ENCODE measurements around the gene TMPRSS5. TPM values are rescaled to one million over a fixed set of nuclear protein-coding genes. Genes with fewer than 3 reads are reported as not detected.

The TMPRSS5 gene
- total RNA-seq, 2 donors from 2014 or later: 0.89 to 1.2 TPM

DNA sequence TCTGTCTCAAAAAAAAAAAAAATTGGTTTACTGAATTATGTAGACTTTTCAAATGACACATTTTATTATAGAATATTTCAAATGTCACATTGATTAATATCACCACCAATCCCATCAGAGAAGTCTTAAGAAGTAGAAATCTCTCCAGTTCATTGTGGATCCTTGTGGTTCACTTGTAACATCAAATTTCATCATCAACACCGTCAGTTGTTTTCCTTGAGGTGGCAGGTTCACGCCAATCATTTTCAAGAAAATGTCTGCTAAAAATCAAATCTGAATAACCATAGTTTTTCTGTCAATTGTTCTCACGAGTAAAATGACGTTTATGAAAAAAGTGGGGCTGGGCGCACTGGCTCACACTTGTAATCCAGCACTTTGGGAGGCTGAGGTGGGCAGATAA lies 50.3 kb downstream of the TMPRSS5 start:
- H3K36me3 Mint-ChIP-seq: peaks cover 0 to 4% of the 10 kb centered on the region in 2 donors
- H3K27ac Mint-ChIP-seq: no peak overlapping the region
- DNase-seq (ENCODE audit: low spot score in 2 of 2) (no peak), ATAC-seq (no peak)
- H3K9me3 Mint-ChIP-seq: peaks cover 10 to 21% of the 10 kb centered on the region in 2 donors

DNA sequence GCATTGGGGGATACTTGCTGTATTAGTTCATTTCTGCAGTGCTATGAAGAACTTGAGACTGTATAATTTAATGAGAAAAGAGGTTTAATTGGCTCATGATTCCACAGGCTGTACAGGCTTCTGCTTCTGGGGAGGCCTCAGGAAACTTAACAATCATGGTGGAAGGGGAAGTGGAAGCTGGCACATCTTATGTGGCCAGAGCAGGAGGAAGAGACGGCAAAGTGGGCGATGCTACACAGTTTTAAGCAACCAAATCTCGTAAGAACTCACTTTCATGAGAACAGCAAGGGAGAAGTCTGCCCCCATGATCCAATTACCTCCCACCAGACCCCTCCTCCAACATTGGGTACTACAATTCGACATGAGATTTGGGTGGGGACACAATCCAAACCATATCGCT lies 55.1 kb downstream of the TMPRSS5 start:
- ATAC-seq (no peak), DNase-seq (ENCODE audit: low spot score in 2 of 2) (no peak)
- Mint-ChIP-seq H3K36me3 (no peaks in the 10 kb centered on the region), H3K9me3 (peaks cover 6 to 21% of the 10 kb centered on the region in 2 donors), H3K27ac (no peak overlapping the region)

DNA sequence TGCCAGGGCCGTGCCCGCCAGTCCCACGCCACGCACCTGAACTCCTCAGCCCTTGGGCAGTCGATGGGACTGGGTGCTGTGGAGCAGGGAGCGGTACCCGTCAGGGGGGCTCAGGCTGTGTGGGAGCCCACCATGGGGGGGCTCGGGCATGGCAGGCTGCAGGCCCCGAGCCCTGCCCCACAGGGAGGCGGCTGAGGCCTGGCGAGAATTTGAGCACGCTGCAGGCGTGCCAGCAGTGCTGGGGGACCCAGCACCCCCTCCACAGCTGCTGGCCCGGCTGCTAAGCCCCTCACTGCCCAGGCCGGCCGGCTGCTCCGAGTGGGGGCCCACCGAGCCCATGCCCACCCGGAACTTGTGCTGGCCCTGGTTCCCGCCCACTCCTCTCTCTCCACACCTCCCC lies 56.8 kb downstream of the TMPRSS5 start:
- Mint-ChIP-seq H3K27ac (no peak overlapping the region), H3K9me3 (peaks cover 6 to 21% of the 10 kb centered on the region in 2 donors), H3K36me3 (no peaks in the 10 kb centered on the region)
- ATAC-seq: no peak
- no peak for DNase-seq (ENCODE audit: low spot score in 2 of 2)

DNA sequence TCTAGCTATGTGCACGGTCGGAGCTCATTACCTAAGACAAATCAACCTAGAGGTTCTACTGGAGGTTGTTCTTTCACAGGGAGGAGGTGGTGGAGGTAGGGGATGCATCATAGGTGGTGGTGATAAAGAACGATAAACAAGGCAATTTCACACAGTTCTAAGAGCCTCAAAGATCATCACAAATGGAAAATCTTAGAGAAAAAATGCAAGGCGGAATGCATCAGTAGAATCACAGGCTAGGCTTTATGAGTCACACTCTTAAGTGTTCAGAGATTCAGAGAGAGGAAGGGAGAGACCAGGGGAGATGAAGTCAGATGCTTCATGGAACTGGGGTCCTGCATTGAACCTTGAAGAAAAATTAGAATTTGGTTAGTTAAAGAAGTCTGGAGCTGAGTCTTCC lies 58.3 kb downstream of the TMPRSS5 start:
- Mint-ChIP-seq H3K36me3 (no peaks in the 10 kb centered on the region), H3K9me3 (peaks cover under 1 to 10% of the 10 kb centered on the region in 2 donors), H3K27ac (no peak overlapping the region)
- DNase-seq (ENCODE audit: low spot score in 2 of 2) (no peak), ATAC-seq (no peak)

DNA sequence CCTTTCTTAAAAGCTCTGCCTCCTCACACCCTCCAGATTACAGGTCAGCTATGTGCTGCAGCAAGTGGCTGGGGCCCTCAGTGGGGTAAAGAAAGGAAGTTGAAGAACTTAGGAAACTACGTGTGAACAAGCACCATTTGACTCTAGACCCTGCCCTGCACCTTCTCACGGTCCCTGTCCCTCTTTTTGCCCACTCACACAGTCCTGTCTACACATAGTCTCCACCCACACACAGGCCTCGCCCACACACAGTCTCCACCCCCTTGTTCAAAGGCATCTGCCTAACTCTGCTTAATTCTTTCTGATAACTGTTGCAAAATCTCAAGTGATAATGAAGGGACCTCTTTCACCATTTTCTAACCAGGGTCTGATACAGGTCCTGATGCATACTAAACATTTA lies 59.0 kb downstream of the TMPRSS5 start:
- Mint-ChIP-seq H3K27ac (peak overlapping the region in 1 of 2 donors; percentile 2), H3K36me3 (no peaks in the 10 kb centered on the region), H3K9me3 (peaks cover 0 to 8% of the 10 kb centered on the region in 2 donors)
- DNase-seq (ENCODE audit: low spot score in 2 of 2): no peak
- no peak for ATAC-seq

DNA sequence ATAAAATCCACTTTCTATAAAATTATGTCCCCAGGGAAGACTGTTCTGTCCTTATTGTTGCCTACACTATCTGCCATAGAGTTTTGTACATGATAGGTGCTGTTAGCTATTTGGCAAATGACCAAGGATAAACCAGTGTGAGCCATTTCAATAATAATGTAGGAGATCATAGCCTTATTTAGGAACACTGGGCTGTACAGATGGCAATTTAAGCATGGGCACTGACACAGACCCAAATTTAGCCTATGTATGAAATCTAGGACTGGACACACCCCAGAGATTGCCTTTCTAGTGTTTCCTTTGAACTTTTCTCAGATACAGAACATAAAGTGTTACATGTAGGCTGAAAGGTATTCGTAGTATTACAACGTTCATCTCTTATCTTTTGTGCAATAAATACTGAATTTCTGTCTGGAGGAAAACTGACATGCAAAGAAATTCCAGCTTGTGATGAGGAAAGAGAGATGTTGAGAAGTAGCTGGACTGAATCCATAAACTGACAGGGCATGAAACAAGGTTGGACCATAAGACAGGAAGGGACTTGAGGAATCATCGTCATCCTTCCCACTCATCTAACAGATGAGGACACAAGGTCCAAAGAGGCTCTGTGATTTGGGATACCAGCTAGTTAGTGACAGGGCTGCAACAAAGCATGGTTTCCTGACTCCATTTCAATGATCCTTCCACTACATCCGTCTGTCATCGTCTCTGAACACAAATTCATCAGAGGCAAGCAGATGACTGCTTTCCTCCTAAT lies 60.3 kb downstream of the TMPRSS5 start:
- Mint-ChIP-seq H3K27ac (no peak overlapping the region), H3K36me3 (no peaks in the 10 kb centered on the region), H3K9me3 (no peaks in the 10 kb centered on the region)
- ATAC-seq (no peak), DNase-seq (ENCODE audit: low spot score in 2 of 2) (no peak)

DNA sequence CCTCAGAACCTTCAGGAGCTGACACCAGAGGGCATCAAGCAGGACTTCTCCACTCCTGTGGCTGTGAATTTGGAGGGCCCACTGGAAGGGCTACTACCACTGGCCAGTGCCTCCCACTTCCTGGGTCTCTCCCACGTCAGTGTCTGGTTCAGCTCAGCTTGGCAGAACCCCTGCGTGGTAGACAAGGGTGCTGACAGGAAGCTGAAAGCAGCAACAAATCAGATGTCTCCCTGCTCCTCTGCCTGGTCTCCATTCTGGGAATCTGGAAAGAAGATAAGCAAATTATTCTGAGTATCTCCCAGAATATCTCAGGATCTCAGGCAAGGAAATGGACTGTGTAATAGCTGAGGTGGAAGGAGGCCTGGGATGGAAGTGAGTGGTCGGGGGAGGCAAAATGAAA lies 61.5 kb downstream of the TMPRSS5 start:
- H3K27ac Mint-ChIP-seq: no peak overlapping the region
- H3K36me3 Mint-ChIP-seq: no peaks in the 10 kb centered on the region
- no peaks in the 10 kb centered on the region for H3K9me3 Mint-ChIP-seq
- no peak for DNase-seq (ENCODE audit: low spot score in 2 of 2)
- no peak for ATAC-seq

DNA sequence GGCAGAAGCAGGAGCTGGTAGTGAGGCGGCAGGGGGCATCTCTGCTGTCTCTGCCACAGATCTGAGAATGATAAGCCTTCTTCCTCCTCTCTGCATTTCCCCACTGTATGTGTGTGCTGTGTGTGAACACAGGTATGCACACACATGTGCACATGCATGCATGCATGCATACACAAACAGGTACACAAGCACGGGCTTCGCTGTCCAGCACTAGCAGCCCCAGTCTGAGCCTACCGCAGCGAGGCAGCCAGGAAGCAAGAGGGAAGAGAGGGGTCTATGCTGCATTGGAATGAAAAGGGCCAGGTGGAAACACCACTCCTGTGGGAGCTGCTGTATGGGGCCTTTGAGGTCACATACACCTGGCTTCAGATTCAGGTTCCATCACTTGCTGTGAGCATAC lies 62.4 kb downstream of the TMPRSS5 start:
- H3K9me3 Mint-ChIP-seq: no peaks in the 10 kb centered on the region

DNA sequence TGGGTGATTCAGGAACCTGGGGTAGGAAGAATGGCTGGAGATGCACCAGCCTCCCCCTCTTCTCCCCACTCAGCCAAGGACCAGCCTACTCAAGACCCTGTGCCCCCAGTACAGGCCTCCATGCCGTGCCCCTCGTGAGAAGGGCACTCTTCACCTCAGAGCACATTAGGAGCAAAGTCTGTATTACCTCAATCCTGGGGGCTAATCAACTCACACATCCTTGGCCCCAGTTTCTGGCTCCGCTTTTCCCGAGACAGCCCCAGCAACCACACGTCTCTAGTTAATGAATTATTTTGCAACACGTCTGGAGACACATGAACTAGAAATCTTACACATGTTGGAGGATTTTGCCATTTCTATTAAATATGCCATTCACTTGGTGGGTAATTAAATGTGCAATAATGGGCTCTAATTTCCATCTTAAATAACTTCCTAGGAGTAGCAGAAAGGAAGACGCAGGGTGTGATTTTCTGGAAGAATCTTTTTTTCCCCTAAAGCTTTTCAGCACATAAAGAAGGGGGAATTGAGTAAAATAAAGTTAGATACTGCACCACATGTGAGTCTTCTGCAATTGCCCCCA lies 63.0 kb downstream of the TMPRSS5 start:
- no peaks in the 10 kb centered on the region for H3K9me3 Mint-ChIP-seq

More for the DNA sequence above, 62.4 kb downstream of the TMPRSS5 start:
- no peak for DNase-seq (ENCODE audit: low spot score in 2 of 2)
- ATAC-seq: no peak
- Mint-ChIP-seq H3K27ac (no peak overlapping the region), H3K36me3 (no peaks in the 10 kb centered on the region)

DNA sequence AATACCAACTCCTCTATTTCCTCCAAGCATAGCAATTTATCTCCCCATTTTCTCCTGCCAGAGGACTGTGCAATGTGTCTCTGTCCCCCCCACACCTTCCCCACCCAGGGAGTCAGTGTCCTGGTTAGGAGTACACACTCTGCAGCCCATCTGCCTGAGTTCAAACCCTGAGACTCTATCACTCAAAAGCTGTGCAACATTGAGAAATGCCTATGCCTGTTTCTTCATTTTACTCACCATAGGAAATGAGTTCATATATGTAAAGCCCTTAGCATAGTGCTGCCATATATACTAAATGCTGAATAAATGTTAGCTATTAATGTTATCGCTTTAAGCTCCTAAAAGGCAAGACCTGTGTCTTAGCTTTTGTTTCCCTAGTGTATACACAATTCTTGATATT lies 64.0 kb downstream of the TMPRSS5 start:
- Mint-ChIP-seq H3K36me3 (no peaks in the 10 kb centered on the region), H3K27ac (no peak overlapping the region), H3K9me3 (no peaks in the 10 kb centered on the region)
- ATAC-seq (no peak), DNase-seq (ENCODE audit: low spot score in 2 of 2) (no peak)

More for the DNA sequence above, 63.0 kb downstream of the TMPRSS5 start:
- Mint-ChIP-seq H3K36me3 (no peaks in the 10 kb centered on the region), H3K27ac (no peak overlapping the region)
- no peak for DNase-seq (ENCODE audit: low spot score in 2 of 2)
- no peak for ATAC-seq

DNA sequence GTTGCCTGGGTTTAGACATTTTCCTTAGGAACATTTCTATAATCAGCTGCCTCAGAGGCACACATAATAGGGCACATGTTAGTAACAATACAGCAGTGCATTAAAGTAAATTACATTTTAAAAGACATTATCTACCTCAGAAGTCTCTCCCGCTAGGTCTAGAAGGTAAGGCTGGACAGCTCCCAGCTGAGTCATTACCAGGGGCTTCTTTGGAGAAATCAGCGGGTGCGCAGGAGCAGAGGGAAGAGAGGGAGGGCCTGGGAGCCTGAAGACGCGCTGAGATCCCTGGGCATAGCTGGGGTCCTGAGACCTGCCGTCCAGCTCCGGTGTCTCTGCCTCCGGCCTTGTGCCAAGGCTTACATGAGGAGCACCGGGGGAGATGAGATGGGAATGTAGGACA lies 67.7 kb downstream of the TMPRSS5 start:
- Mint-ChIP-seq H3K36me3 (no peaks in the 10 kb centered on the region), H3K9me3 (peaks cover 0 to 5% of the 10 kb centered on the region in 2 donors), H3K27ac (no peak overlapping the region)
- no peak for ATAC-seq
- DNase-seq (ENCODE audit: low spot score in 2 of 2): no peak

DNA sequence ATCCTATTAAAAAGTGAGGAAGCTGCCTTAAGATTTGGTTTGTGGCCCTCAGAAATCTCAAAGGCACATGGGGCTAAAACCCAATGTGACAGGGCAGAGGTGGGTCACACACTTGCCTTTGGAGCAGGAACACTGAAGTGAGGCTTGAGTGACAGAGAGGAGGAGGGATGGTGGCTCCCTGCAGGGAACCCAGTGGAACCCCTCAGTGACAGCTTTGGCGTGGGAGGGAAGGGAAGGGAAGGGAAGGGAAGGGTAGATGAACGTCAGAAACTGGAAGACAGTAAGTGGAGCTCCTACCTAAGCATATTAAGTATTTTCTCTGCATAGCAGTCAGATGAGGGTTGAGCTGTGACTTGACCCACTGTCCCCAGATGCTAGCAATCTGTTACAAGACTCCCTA lies 68.5 kb downstream of the TMPRSS5 start:
- DNase-seq (ENCODE audit: low spot score in 2 of 2) (no peak), ATAC-seq (no peak)
- no peak overlapping the region for H3K27ac Mint-ChIP-seq
- H3K36me3 Mint-ChIP-seq: no peaks in the 10 kb centered on the region
- H3K9me3 Mint-ChIP-seq: peaks cover 0 to 5% of the 10 kb centered on the region in 2 donors

Other genes with a start within 250 kb of the TMPRSS5 start
- not detected for gene DRD2, start 230.9 kb downstream of the TMPRSS5 start, total RNA-seq
- gene ZW10, start 67.4 kb upstream of the TMPRSS5 start, total RNA-seq: 10 to 100 TPM; 16.5 to 18.5 TPM
- not detected for gene CLDN25, start 73.5 kb upstream of the TMPRSS5 start, total RNA-seq
- 10 to 100 TPM; 44.5 to 56.4 TPM for gene USP28, start 169.3 kb upstream of the TMPRSS5 start, total RNA-seq
- not detected for gene HTR3B, start 198.5 kb upstream of the TMPRSS5 start, total RNA-seq

All from activated naive CD4-positive, alpha-beta T cell treated with anti-CD3 and anti-CD28 coated beads, Interleukin-2, amount 50 U/mL, for 72 hours (primary cell).